Mesenchymal stem cell (in vitro differentiated cells and primary cell): Measurements from ENCODE around the gene PEX11G.
A peak's percentile ranks its signal among the peaks of the same experiment; 100 is the strongest.

Experiments used
- DNase-seq: peaks from one replicate; pipeline ENCODE4 v3.0.0-alpha.2; 2013
- H2AFZ ChIP-seq: one replicate; pipeline ENCODE4 v1.6.1; 2013; ENCODE audit warnings: low read depth, mild to moderate bottlenecking, control low read depth, inconsistent platforms, low read length, moderate library complexity
- H2AK5ac ChIP-seq: 2 replicates; pipeline ENCODE4 v1.6.1; 2013; ENCODE audit warnings: low read length, moderate library complexity, mild to moderate bottlenecking, inconsistent platforms; ENCODE audit not compliant: severe bottlenecking
- H2BK120ac ChIP-seq: one replicate; pipeline ENCODE4 v1.6.1; 2013; ENCODE audit warnings: low read depth, mild to moderate bottlenecking, inconsistent platforms, low read length, moderate library complexity
- H2BK12ac ChIP-seq, 2 experiments: one replicate each; pipeline ENCODE4 v1.6.1; 2013; ENCODE audit warnings: inconsistent platforms in 2 of 2, low read length in 2 of 2, mild to moderate bottlenecking in 2 of 2, moderate library complexity in 2 of 2, control low read depth in 1 of 2
- H2BK15ac ChIP-seq: one replicate; pipeline ENCODE4 v1.6.1; 2013; ENCODE audit warnings: mild to moderate bottlenecking, low read depth, inconsistent platforms; ENCODE audit not compliant: poor library complexity, severe bottlenecking
- H2BK5ac ChIP-seq: 2 replicates; pipeline ENCODE4 v1.6.1; 2013; ENCODE audit warnings: low read depth, mild to moderate bottlenecking, low read length, control low read depth, inconsistent platforms; ENCODE audit not compliant: poor library complexity, severe bottlenecking
- H3K14ac ChIP-seq, 2 experiments: one replicate each; pipeline ENCODE4 v1.6.1; 2013; ENCODE audit warnings: inconsistent platforms in 2 of 2, low read length in 2 of 2, control low read depth in 1 of 2, mild to moderate bottlenecking in 1 of 2, moderate library complexity in 1 of 2
- H3K18ac ChIP-seq, 2 experiments: one replicate each; pipeline ENCODE4 v1.6.1; 2013; ENCODE audit warnings: inconsistent platforms in 2 of 2, low read length in 2 of 2, control low read depth in 1 of 2, low read depth in 1 of 2, mild to moderate bottlenecking in 1 of 2
- H3K23ac ChIP-seq, 2 experiments: one replicate each; pipeline ENCODE4 v1.6.1; 2013; ENCODE audit warnings: inconsistent platforms in 2 of 2, low read length in 2 of 2, mild to moderate bottlenecking in 2 of 2, moderate library complexity in 2 of 2, control low read depth in 1 of 2
- H3K27ac ChIP-seq: 2 replicates; pipeline ENCODE4 v1.5.1; 2013; ENCODE audit warnings: mild to moderate bottlenecking, moderate library complexity, low read length, control low read depth, inconsistent platforms; ENCODE audit not compliant: poor library complexity, severe bottlenecking
- H3K27me3 ChIP-seq, 2 experiments: 2 replicates each; pipeline versions ENCODE4 v1.6.1 to v1.7.0; 2013; ENCODE audit warnings: low read length in 2 of 2, mild to moderate bottlenecking in 2 of 2, moderate library complexity in 2 of 2, control low read depth in 1 of 2, inconsistent platforms in 1 of 2; ENCODE audit not compliant: control insufficient read depth in 1 of 2, insufficient read depth in 1 of 2
- H3K36me3 ChIP-seq, 2 experiments: 2 replicates each; pipeline versions ENCODE4 v1.6.1 to v1.7.0; 2013; ENCODE audit warnings: low read length in 2 of 2, control low read depth in 1 of 2, inconsistent platforms in 1 of 2, low read depth in 1 of 2, mild to moderate bottlenecking in 1 of 2; ENCODE audit not compliant: insufficient read depth in 2 of 2, control insufficient read depth in 1 of 2
- H3K4ac ChIP-seq, 2 experiments: one replicate each; pipeline ENCODE4 v1.6.1; 2013; ENCODE audit warnings: inconsistent platforms in 2 of 2, low read length in 2 of 2, mild to moderate bottlenecking in 2 of 2, moderate library complexity in 2 of 2, control low read depth in 1 of 2, low read depth in 1 of 2
- H3K4me1 ChIP-seq: 2 replicates; pipeline ENCODE4 v1.6.1; 2013; ENCODE audit warnings: low read depth, low read length, control low read depth; ENCODE audit not compliant: control insufficient read depth, insufficient read depth
- H3K4me2 ChIP-seq: 2 replicates; pipeline ENCODE4 v1.6.1; 2013; ENCODE audit warnings: low read length, mild to moderate bottlenecking, inconsistent platforms; ENCODE audit not compliant: poor library complexity, severe bottlenecking
- H3K4me3 ChIP-seq, 2 experiments: 2 replicates each; pipeline versions ENCODE4 v1.5.1 to v1.7.0; 2013; ENCODE audit warnings: low read length in 2 of 2, mild to moderate bottlenecking in 2 of 2, control low read depth in 1 of 2, low read depth in 1 of 2; ENCODE audit not compliant: insufficient read depth in 1 of 2
- H3K79me1 ChIP-seq: replicated peaks from 2 replicates; pipeline ENCODE4 v1.6.1; 2013; ENCODE audit warnings: mild to moderate bottlenecking, control low read depth, low read length, inconsistent platforms; ENCODE audit not compliant: poor library complexity, severe bottlenecking
- H3K9ac ChIP-seq: 2 replicates; pipeline ENCODE4 v1.7.0; 2013; ENCODE audit warnings: mild to moderate bottlenecking, low read length, moderate library complexity
- H3K9me3 ChIP-seq: 2 replicates; pipeline ENCODE4 v1.7.0; 2013; ENCODE audit warnings: mild to moderate bottlenecking, low read length; ENCODE audit not compliant: control insufficient read depth
- H4K8ac ChIP-seq: one replicate; pipeline ENCODE4 v1.6.1; 2013; ENCODE audit warnings: inconsistent platforms, mild to moderate bottlenecking, low read length, moderate library complexity
- H4K91ac ChIP-seq: one replicate; pipeline ENCODE4 v1.6.1; 2013; ENCODE audit warnings: mild to moderate bottlenecking, low read length, inconsistent platforms
- WGBS: methylation state at CpG from one replicate; pipeline ENCODE4 v1.1.7; 2013; ENCODE audit warnings: mixed read lengths; 5-methylcytosine and 5-hydroxymethylcytosine counted together

PEX11G gene

DNA sequence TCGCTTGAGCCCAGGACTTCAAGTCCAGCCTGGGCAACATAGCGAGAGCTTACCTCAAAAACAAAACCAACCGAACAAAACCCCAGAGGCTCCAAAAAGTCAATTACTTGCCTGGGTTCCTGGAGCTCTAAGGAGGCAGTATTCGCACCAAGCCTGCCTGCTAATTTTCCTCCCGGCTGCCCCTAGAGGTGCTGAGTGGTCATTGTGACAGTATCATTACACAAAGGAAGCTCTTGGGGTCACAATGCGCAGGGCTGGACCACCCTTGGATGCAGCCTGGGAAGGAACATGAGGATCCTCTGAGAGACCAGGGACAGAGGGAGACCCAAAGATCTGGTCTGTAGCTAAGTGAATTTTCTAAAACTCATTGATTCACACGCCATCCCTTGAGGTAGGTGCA, 8.5 kb upstream of the PEX11G start:
- H3K36me3 ChIP-seq, result peaks cover 0 to 6% of the 10 kb centered on the region in 2 experiments
- H4K91ac ChIP-seq, result no peak overlapping the region
- no peak overlapping the region for H2BK15ac ChIP-seq
- no peaks in the 10 kb centered on the region for H3K79me1 ChIP-seq
- no peaks in the 10 kb centered on the region for H3K9me3 ChIP-seq
- no peak overlapping the region for H3K4me3 ChIP-seq
- H2BK5ac ChIP-seq, result no peak overlapping the region
- H3K18ac ChIP-seq, result no peak overlapping the region
- H2AK5ac ChIP-seq, result no peak overlapping the region
- DNase-seq, result peak; percentile 46
- no peak overlapping the region for H3K23ac ChIP-seq
- no peak overlapping the region for H3K4ac ChIP-seq
- no peak overlapping the region for H3K14ac ChIP-seq
- H2BK120ac ChIP-seq, result no peak overlapping the region
- no peak overlapping the region for H2AFZ ChIP-seq
- peaks cover 30 to 36% of the 10 kb centered on the region in 2 experiments for H3K27me3 ChIP-seq
- H2BK12ac ChIP-seq, result no peak overlapping the region
- no peak overlapping the region for H3K27ac ChIP-seq
- H4K8ac ChIP-seq, result peak overlapping the region; percentile 17
- H3K4me2 ChIP-seq, result no peak overlapping the region
- peaks cover 9% of the 10 kb centered on the region for H3K4me1 ChIP-seq
- WGBS, result 70% methylated on average over 6 of the region's 7 CpGs
- no peak overlapping the region for H3K9ac ChIP-seq

- Histone ChIP-seq H3K4me3 (no peak overlapping the region), H2AK5ac (no peak overlapping the region), H2BK120ac (peak overlapping the region; percentile 29), H2BK5ac (no peak overlapping the region), H3K36me3 (no peaks in the 10 kb centered on the region), H3K9me3 (no peaks in the 10 kb centered on the region), H3K23ac (no peak overlapping the region), H3K9ac (peak overlapping the region; percentile 72), H4K8ac (peak overlapping the region; percentile 98), H2BK15ac (no peak overlapping the region), H3K27ac (no peak overlapping the region), H3K18ac (peak overlapping the region; percentile 4 to 70), H3K14ac (no peak overlapping the region), H3K4me1 (no peaks in the 10 kb centered on the region), H3K4me2 (no peak overlapping the region), H3K79me1 (no peaks in the 10 kb centered on the region), H3K27me3 (peaks cover 9 to 16% of the 10 kb centered on the region in 2 experiments), H2AFZ (peak overlapping the region; percentile 64), H4K91ac (peak overlapping the region; percentile 12), H3K4ac (peak overlapping the region; percentile 12 to 29), H2BK12ac (peak overlapping the region in 1 of 2 experiments; percentile 89)
- DNase-seq, result peak; percentile 93
- WGBS, result 12% methylated on average over 13 of the region's 13 CpGs
Measured at GRCh38 chr19:7494416-7495098, 5.7 kb upstream of the PEX11G start.

- H2BK15ac ChIP-seq, result no peak overlapping the region
- WGBS, result 80% methylated on average over 11 of the region's 11 CpGs
- no peak overlapping the region for H2AK5ac ChIP-seq
- H2BK5ac ChIP-seq, result no peak overlapping the region
- peaks cover 3 to 5% of the 10 kb centered on the region in 2 experiments for H3K27me3 ChIP-seq
- no peak overlapping the region for H3K9ac ChIP-seq
- H3K23ac ChIP-seq, result no peak overlapping the region
- DNase-seq, result peak; percentile 60
- peak overlapping the region; percentile 25 for H4K91ac ChIP-seq
- no peak overlapping the region for H2AFZ ChIP-seq
- no peak overlapping the region for H2BK120ac ChIP-seq
- H3K4me3 ChIP-seq, result no peak overlapping the region
- H3K4me2 ChIP-seq, result no peak overlapping the region
- H3K4me1 ChIP-seq, result peaks cover 6% of the 10 kb centered on the region
- H3K9me3 ChIP-seq, result no peaks in the 10 kb centered on the region
- no peak overlapping the region for H3K27ac ChIP-seq
- H3K4ac ChIP-seq, result no peak overlapping the region
- H3K14ac ChIP-seq, result no peak overlapping the region
- no peaks in the 10 kb centered on the region for H3K79me1 ChIP-seq
- no peak overlapping the region for H4K8ac ChIP-seq
- H3K36me3 ChIP-seq, result no peaks in the 10 kb centered on the region
- peak overlapping the region in 1 of 2 experiments; percentile 80 for H3K18ac ChIP-seq
- peak overlapping the region; percentile 28 to 81 for H2BK12ac ChIP-seq
Measured at GRCh38 chr19:7492558-7492957, 3.7 kb upstream of the PEX11G start.

DNA sequence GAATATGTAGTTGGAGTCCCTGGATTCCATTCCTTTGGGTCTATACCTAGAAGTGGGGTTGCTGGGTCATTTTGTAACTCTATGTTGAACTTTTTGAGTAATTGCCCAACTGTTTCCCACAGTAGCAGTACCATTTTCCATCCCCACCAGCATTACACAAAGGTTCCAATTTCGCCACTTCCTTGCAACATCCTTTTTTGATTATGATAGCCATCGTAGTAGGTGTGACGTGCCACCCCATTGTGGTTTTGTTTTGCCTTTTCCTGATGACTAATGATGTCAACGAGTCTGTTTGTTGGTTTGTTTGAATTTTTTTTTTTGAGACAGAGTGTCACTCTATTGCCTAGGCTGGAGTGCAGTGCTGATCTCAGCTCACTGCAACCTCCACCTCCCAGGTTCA, 3.3 kb upstream of the PEX11G start:
- WGBS, result 50% methylated on average over 3 of the region's 4 CpGs
- H3K14ac ChIP-seq, result no peak overlapping the region

More for the DNA sequence above, 3.3 kb upstream of the PEX11G start:
- H4K91ac ChIP-seq, result no peak overlapping the region
- DNase-seq, result peak; percentile 89
- H2BK5ac ChIP-seq, result no peak overlapping the region
- H2BK120ac ChIP-seq, result no peak overlapping the region
- H3K23ac ChIP-seq, result no peak overlapping the region
- no peaks in the 10 kb centered on the region for H3K79me1 ChIP-seq
- no peak overlapping the region for H2BK12ac ChIP-seq
- H4K8ac ChIP-seq, result no peak overlapping the region
- no peak overlapping the region for H2AK5ac ChIP-seq
- H3K4ac ChIP-seq, result no peak overlapping the region
- no peak overlapping the region for H3K27ac ChIP-seq
- H3K4me1 ChIP-seq, result peaks cover 6% of the 10 kb centered on the region
- H3K18ac ChIP-seq, result no peak overlapping the region
- no peaks in the 10 kb centered on the region for H3K36me3 ChIP-seq
- peaks cover 0 to 4% of the 10 kb centered on the region in 2 experiments for H3K27me3 ChIP-seq
- no peak overlapping the region for H3K9ac ChIP-seq
- H3K9me3 ChIP-seq, result no peaks in the 10 kb centered on the region
- H3K4me2 ChIP-seq, result no peak overlapping the region
- H2AFZ ChIP-seq, result no peak overlapping the region
- H3K4me3 ChIP-seq, result no peak overlapping the region
- H2BK15ac ChIP-seq, result no peak overlapping the region
